SKM-1 treated with dmso at 0.1 percent for 144 hours (cell line): ENCODE data around the gene RASAL3.
"Not testable (repeated sequence)": the region's sequence is repeated elsewhere in the genome, so short reads cannot be mapped to it uniquely, and the experiment has no call there.

Source experiments
- DNase-seq: peaks from one replicate; lab custom pipeline; 2025; ENCODE audit not compliant: unreplicated experiment; lab: John Stamatoyannopoulos, UW

Gene RASAL3

GRCh38 chr19:15464394-15465385 lies at the start of gene RASAL3:
Gene RASAL3 (minus strand): TSS chr19:15464544. CDS start chr19:15464358, 186 bp downstream.
- peak; percentile 54 for DNase-seq

GRCh38 chr19:15511671-15512424 lies 47.5 kb upstream of the RASAL3 start:
- DNase-seq, result no peak

- no peak for DNase-seq
These were observed 43.8 kb upstream of the RASAL3 start, which contains the start of gene CYP4F22 for GRCh38 chr19:15508035-15508710. Gene CYP4F22 (plus strand): TSS chr19:15508525. CDS start chr19:15525337, 16,812 bp downstream.

GRCh38 chr19:15507068-15508034 lies 43.0 kb upstream of the RASAL3 start:
- DNase-seq, result no peak

- DNase-seq, result no peak
These were observed 41.8 kb upstream of the RASAL3 start for GRCh38 chr19:15506074-15506571.

GRCh38 chr19:15502264-15502663 lies 37.9 kb upstream of the RASAL3 start:
- DNase-seq, result no peak

GRCh38 chr19:15501596-15501995 lies 37.3 kb upstream of the RASAL3 start:
- no peak for DNase-seq

- DNase-seq, result no peak
These were observed 34.6 kb upstream of the RASAL3 start for GRCh38 chr19:15498910-15499309.

- no peak for DNase-seq
These were observed 34.0 kb upstream of the RASAL3 start for GRCh38 chr19:15498156-15498858.

GRCh38 chr19:15495151-15495550 lies 30.8 kb upstream of the RASAL3 start:
- DNase-seq, result no peak

- no peak for DNase-seq
These were observed 24.3 kb upstream of the RASAL3 start for GRCh38 chr19:15488489-15489226.

GRCh38 chr19:15487038-15487437 lies 22.7 kb upstream of the RASAL3 start:
- DNase-seq, result no peak

- DNase-seq, result not testable (repeated sequence)
These were observed 21.4 kb upstream of the RASAL3 start for GRCh38 chr19:15485768-15486167.

- not testable (repeated sequence) for DNase-seq
These were observed 16.7 kb upstream of the RASAL3 start for GRCh38 chr19:15480996-15481395.

GRCh38 chr19:15479391-15480345 lies 15.3 kb upstream of the RASAL3 start, which contains the start of gene PGLYRP2:
Gene PGLYRP2 (minus strand): TSS chr19:15479501. CDS start chr19:15479371, 130 bp downstream.
- DNase-seq, result no peak

- no peak for DNase-seq
These were observed 12.0 kb upstream of the RASAL3 start for GRCh38 chr19:15476325-15476724.

- DNase-seq, result no peak
These were observed 11.3 kb upstream of the RASAL3 start for GRCh38 chr19:15475611-15476010.
